M059J (cell line): Measurements from ENCODE around the gene RSU1. TPM values are rescaled to one million over a fixed set of nuclear protein-coding genes. Genes with fewer than 3 reads are reported as not detected.

ENCODE experiments used
- DNase-seq: peaks from one replicate; pipeline ENCODE4 v3.0.0-alpha.2; 2012; ENCODE audit warnings: low read depth
- total RNA-seq: library from RNA; depleted of rRNA; stranded (reverse); fragments of >200 nt; shearing (Covaris generic); gene quantifications from 2 replicates; pipeline ENCODE4 v1.2.3, GENCODE V29; 2014

RSU1 gene
- total RNA-seq, 1 experiment from 2014 or later, result 77.5 TPM

DNA sequence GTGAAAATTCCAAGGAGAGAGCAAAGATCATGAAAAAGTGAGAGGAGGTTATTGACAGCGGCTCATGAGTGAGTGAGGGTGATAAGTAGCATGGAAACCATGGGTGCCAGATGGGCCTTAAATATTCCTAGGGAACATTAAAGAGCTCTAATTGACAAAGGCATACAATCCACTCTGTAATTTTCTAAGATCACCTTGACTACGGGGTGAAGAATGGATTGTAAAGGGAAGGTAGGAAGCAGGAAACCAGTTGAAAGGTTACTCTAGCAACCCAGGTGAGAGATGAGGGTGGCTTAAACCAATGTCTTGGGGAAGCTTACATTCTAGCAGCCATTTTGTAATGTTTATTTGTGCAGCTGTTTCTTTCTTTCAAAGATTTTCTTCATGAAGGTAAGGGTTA is 75.7 kb downstream of the RSU1 start:
- no peak for DNase-seq

DNA sequence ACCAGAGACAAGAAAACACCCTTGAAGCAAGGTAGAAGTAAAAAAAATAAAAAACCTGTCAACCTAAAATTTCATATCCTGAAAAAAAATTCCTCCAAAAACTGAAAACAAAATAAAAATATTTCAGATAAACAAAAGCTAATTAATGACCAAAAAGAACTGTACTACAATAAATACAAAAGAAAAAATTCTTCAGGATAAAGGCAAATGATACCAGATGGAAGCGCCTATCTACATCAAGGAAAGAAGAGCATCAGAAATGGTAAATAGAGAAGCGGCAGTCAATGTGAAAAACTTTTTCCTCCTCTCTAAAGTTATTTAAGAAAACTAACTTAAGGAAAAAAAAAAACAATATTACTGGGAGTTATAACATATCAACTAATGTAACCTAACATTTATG is 79.8 kb downstream of the RSU1 start:
- DNase-seq, result no peak

DNA sequence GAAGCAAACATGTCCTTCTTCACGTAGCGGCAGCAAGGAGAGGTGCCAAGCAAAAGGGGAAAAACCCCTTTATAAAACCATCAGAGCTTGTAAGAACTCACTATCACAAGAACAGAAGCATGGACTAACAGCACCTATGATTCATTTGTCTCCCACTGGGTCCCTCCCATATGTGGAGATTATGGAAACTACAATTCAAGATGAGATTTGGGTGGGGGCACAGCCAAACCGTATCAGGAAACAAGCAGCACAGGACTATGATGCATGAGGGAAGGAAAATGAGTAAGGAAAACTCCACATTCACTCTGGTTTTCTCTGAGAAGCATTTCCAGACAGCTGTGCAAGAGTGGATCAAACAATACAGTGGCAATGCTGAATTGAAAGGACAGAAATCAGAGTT is 81.6 kb downstream of the RSU1 start:
- DNase-seq, result no peak

DNA sequence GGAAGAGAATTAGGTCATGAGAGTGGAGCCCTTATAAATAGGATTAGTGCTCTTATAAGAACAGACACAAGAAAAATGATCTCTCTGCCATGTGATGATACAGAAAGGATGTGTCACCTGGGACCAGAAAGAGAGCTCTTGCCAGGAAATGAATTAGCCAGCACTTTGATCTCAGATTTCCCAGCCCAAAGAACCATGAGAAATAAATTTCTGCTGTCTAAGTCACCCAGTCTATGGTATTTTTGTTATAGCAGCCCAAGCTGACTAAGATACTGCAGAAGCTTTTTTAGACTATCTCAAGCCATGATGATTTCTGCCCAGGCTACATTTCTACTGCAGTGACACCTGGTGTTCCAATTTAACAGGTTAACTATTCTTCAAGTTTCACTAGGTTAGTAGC is 84.8 kb downstream of the RSU1 start:
- peak; percentile 2 for DNase-seq

- DNase-seq, result no peak
Measured at GRCh38 chr10:16728266-16728665, 89.0 kb downstream of the RSU1 start.

GRCh38 chr10:16727666-16728065 is 89.6 kb downstream of the RSU1 start:
- DNase-seq, result no peak

DNA sequence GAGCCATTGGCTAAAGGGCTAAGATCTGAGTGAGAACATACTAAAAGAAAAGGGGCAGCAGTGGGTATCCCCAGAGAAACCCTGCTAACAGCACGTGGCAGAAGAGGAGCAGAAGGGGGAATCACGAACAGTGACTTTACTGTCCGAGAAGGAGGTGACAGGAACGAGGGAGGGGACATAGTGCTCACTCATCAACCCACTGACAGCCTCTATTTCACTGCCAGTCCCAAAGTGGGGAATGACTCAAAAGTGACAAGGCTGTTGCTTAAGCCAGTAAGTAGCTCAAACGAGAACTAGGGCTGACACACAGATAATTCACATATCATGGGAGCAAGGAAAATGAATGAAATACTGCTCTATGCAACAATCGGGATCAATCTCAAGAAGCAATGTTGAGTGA is 92.7 kb downstream of the RSU1 start:
- DNase-seq, result no peak

DNA sequence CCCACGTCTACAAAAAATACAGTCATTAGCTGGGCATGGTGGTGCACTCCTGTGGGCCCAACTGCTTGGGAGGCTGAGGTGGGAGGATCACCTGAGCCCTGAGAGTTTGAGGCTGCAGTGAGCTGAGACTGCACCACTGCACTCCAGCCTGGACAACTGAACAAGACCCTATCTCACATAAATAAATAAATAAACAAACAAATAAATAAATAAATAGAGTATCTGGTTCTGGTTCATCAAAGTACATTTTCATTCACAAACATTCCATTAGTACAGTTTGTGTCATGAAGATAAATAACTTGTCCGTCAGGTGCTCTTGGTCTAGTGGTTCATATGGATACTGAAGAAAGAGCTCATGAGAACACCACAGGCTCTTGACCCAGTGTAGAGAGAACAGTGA is 96.4 kb downstream of the RSU1 start:
- no peak for DNase-seq

GRCh38 chr10:16717622-16718395 is 99.4 kb downstream of the RSU1 start:
- DNase-seq, result no peak

GRCh38 chr10:16716051-16716450 is 101.2 kb downstream of the RSU1 start:
- no peak for DNase-seq

DNA sequence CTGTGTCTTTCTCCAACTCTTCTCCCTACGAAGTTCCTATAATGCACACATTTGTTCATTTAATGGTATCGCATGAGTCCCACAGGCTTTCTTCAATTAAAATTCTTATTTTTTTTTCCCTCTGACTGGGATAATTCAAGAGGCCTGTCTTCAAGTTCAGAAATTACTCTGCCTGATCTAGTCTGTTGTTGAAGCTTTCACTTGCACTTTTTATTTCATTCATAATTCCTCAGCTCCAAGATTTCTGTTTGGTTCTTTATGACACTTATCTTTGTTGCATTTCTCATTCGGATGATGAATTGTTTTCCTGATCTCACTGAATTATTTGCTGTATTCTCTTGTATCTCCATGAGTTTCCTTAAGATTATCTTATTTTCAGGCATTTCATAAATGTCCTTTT is 103.9 kb downstream of the RSU1 start:
- DNase-seq, result no peak

DNA sequence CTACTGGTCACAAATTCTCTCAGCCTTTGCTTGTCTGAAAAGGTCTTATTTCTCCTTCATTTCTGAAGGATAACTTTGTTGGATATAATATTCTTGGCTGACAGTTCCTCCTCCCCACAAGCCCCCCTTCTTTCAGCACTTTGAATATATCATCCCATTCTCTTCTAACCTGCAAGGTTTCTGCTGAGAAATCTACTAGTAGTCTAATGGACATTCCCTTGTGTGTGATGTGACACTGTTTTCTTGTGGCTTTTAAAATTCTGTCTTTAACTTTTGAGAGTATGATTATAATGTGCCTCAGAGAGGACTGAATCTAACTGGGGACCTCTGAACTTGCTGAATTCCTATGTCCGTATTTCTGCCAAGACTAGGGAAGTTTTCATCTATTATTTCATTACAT is 104.3 kb downstream of the RSU1 start:
- DNase-seq, result no peak

- DNase-seq, result no peak
Measured at GRCh38 chr10:16700331-16700730, 116.9 kb downstream of the RSU1 start.

GRCh38 chr10:16699435-16700057 is 117.7 kb downstream of the RSU1 start:
- DNase-seq, result no peak

GRCh38 chr10:16698461-16698860 is 118.8 kb downstream of the RSU1 start:
- no peak for DNase-seq

GRCh38 chr10:16690417-16690816 is 126.8 kb downstream of the RSU1 start:
- no peak for DNase-seq

DNA sequence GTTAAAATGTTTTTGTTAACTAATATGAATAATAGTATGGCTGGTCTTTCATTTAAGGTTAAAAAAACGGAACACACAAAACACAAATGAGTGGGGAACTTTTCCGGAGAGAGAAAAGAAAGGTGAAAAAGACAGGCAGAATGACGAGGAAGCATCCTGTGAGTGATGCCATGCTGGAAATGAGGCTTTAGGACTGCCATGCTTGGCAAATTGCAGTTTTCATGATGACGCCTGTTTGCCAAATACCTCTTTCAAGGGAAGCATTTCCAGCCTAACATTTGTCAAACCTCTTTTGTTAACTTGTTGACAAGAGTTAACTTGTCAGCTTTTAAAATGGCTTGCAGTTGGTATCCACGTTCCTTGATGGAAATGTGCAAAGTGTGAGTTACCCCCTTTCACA is 127.5 kb downstream of the RSU1 start:
- DNase-seq, result no peak

DNA sequence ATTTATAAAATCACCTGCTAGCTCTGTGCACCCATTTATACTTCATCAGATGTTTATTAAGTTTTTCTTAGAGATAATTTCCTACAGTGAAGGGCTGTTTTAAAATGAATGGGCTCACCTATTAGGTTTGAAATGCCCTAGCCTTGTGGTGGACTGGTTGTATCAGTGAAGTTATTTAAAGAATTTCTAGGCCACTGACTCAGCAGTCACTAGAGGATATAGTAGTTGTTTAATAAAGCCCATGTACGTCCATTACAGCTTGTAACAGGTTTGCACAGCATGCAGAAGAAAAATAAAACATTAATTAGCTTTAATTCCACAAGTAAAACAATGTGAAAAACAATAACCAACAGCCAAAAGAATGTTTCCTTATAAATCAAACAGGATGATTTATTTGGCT is 128.0 kb downstream of the RSU1 start:
- no peak for DNase-seq

DNA sequence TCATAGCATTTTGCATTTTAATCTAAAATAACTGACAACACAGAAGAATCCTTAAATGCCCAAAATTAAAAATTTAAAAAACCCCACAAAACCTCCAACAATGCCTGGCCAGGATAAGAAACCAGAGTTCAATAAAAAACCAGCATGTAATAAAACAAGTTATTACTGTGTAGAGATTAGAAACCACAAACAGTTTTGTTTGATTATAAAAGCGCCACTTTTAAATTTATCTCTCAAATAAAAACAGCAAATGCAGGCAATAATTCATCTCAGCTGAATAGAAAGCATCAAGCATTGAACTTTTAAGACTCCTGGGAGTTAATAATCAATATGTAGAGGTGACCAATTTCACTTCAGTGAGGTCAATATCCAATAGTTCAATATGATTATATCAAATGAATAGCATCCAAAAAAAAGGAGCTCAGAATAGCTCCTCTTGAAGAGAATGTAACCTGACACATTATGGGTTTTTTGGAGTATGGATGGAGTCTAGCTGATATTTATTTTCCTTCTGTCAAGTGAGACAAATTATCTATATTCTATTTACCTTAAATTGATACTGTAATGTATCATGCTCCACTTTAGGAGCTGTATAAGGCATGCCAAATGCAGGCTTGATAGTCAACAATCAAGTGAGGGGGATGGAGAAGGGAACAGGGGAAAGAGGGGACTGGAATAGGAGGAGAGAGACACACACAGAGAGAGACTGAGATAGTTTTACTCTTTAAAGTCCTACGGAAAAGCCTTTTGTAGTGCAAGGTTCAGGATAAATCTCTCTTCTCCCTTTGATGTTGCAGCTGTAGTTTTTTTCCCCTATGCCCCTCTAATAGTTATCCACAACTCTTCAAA is 130.9 kb downstream of the RSU1 start:
- DNase-seq, result no peak

GRCh38 chr10:16685551-16685950 is 131.7 kb downstream of the RSU1 start:
- no peak for DNase-seq

- DNase-seq, result no peak
Measured at GRCh38 chr10:16681521-16681920, 135.7 kb downstream of the RSU1 start.

GRCh38 chr10:16679511-16679910 is 137.7 kb downstream of the RSU1 start:
- DNase-seq, result no peak

GRCh38 chr10:16675334-16675733 is 141.9 kb downstream of the RSU1 start:
- DNase-seq, result no peak
